GM13976 (cell line): ENCODE data around the gene CPN1.

Experiments used
- DNase-seq: peaks from one replicate; pipeline ENCODE4 v3.0.0; 2012; ENCODE audit warnings: low spot score
- in situ Hi-C: fragments of 300-500 bp; cut with MboI; formaldehyde crosslinking; loops from one replicate; pipeline ENCODE4 v1.12.0; 2022; ENCODE audit warnings: low sequenced_read_pairs, mixed read lengths, inconsistent platforms; ENCODE audit not compliant: unreplicated experiment
- TF ChIP-seq, protein P1 (sequence below): IDR thresholded peaks from 2 replicates; pipeline ENCODE4 v1.5.1; 2012; ENCODE audit warnings: borderline replicate concordance, mild to moderate bottlenecking; ENCODE audit not compliant: insufficient read depth; ENCODE audit errors: extremely low read depth, missing control alignments, control extremely low read depth

Gene CPN1

DNA sequence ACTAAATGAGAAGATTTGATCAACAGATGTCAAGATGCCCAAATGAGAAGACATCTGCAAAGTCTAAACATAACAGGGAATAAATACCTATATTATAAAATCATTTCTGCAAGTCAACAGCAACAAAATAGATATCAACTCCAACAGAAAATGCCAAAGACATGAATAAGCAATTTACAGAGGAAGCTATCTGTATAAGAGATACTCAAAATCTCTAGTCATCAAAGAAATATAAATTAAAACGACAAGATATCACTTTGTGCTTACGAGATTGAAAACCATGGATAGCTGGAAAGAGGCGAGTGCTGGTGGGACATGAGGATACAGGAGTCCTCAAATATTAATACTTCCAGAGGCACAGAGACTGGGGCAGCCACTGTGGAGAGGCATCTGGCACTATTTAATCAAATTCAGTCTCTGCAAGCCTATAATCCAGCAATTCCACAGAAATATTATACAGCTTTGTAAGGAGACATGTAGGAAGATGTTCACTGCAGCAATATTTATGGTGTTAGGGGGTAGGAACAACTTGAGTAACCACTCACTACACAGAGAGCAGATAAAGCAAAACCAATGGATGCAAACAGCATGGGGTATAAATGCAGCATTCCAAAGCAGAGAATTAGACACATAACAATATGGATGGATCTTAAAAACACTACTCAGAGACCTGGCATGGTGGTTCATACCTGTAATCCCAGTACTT lies 76.7 kb downstream of the CPN1 start:
- no peak for DNase-seq
- TF ChIP-seq, protein P1, sequence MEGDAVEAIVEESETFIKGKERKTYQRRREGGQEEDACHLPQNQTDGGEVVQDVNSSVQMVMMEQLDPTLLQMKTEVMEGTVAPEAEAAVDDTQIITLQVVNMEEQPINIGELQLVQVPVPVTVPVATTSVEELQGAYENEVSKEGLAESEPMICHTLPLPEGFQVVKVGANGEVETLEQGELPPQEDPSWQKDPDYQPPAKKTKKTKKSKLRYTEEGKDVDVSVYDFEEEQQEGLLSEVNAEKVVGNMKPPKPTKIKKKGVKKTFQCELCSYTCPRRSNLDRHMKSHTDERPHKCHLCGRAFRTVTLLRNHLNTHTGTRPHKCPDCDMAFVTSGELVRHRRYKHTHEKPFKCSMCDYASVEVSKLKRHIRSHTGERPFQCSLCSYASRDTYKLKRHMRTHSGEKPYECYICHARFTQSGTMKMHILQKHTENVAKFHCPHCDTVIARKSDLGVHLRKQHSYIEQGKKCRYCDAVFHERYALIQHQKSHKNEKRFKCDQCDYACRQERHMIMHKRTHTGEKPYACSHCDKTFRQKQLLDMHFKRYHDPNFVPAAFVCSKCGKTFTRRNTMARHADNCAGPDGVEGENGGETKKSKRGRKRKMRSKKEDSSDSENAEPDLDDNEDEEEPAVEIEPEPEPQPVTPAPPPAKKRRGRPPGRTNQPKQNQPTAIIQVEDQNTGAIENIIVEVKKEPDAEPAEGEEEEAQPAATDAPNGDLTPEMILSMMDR, result no peak
- in situ Hi-C loops, result no loop called here

DNA sequence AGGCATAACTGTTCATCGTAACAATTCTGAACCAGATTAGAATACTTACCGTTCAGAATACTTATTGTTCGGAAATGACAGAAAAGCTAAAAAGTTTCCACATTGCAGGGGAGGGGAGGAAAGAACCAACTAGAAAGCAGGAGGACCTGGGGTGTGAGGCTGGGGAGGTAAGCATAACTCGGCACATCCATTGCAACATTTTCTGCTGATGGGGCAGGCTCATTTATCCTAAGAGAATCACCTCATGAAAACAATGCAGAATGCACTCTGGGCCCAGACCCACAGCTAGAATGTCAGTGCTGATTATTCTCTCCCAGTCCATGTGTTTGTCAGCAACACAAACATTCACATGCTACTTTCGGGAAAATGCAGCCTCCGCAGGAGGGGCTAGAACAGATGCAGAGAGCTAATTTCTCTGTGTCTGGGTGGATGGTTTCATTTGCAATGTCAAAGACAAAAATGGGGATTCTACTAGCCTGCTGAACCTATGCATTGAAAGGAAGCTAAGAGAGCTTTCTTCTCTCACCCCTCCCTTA lies 81.5 kb downstream of the CPN1 start:
- TF ChIP-seq, protein P1, result no peak
- DNase-seq, result no peak
- in situ Hi-C loops, result no loop called here

DNA sequence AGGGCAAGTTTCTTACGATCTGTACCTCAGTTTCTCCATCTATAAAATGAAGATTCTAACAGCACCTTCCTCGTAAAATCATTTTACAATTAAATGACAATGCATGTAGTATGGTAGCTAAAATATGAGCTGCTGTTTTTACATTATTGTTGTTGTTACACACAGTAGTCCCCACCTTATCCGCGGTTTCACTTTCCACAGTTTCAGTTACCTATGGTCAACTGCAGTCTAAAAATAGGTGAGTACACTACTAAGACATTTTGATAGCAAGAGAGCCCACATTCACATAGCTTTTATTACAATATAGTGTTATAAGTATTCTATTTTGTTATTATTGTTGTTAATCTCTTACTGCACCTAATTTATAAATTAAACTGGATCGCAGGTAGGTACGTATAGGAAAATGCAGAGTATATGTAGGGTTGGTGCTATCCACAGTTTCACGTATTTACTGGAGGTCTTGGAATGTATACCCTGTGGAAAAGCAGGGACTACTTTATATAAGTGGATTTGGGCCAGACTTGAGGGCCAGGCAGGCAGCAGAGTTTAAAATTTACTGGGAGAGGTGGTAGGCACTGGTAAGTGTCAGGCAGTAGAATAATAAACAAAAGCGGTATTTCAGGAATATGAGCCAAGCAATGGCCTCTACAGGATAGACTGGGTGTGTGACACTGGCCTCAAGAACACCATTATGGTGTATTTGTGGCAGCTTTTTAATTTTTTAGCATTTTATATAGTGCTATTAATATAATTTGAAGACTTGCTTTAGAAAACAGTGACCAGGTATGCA lies 82.2 kb downstream of the CPN1 start:
- no peak for DNase-seq
- TF ChIP-seq, protein P1, result no peak
- in situ Hi-C loops, result no loop called here

DNA sequence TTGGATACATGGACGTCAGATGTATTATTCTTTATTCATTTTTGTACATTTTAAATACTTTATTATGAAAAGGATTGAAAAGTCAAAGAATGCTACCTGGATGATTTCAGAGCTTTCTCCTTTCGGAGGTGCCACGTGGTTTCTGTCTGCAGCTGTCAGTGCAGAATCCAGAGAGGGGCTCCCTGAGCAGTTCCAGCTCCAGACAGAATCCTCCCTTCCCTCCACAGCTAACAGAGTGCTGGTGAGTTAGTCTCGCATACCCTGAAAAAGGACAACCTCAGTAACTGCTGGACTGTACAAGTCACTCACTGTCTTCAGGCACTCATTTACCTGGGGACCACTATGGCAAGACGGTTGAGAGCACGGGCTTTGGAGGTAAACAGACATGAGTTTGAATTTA lies 82.8 kb downstream of the CPN1 start:
- in situ Hi-C loops, result no loop called here
- DNase-seq, result no peak
- TF ChIP-seq, protein P1, result no peak

DNA sequence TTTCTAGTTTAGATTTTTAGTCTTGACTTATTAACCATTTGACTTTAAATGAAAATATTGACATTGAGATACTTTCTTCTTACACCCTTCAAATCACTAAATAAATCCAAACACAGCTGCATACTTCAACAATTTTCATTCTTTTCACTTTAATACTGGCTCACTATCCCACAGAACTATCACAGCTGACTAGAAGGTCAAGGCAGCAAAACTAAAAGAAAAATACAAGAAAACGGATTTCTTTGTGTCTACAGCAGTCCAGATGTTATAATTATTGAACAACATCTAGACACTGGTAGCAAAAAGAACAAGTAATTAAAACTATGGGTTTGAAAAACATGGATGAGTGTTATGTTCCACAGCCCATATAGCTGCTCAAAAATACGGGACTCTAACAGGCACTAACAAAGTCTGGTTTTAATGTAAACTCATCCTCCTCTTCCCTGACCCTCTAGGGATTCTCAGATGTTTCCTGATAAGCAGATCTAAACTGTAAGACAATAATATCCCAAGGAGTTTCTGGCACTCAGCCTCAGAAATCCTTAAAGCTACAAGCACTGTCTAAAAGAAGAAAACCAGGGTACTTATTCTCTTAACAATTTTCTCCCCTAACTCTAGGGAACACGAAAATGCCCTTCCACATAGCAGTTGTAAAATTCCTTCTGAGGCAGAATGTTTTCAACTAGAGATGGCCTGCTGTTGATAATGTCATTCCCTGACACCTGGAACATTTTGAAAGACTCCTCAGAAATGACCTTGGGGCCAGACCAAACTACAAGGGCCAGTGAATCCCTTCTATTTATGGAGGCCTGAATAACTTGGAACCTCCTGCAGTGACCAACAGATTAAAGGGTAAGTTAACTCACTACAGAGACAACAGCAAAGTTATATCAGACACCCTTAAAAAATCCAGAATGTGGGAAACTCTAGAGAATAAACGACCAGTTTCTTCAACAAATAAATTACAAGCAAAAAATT lies 84.7 kb downstream of the CPN1 start:
- in situ Hi-C loops, result no loop called here
- no peak for DNase-seq
- TF ChIP-seq, protein P1, result no peak

DNA sequence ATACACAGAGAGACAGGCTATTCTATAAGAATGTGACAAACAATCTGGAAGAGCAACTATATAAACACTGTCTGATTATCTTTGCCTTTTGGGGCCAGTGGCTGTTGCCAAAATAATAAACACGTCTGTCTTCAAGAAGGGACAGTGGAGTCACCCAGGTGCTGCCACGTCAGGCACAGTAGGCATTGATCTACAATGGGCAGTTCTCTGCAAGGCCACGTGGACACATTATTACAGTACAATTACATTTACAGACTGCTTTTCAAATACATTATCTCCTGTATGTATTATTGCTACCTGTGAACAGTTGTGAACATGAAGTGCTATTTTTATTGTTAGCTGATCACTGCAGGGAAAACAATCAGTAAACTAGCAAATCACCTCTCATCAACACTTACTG lies 86.0 kb downstream of the CPN1 start:
- TF ChIP-seq, protein P1, result no peak
- no peak for DNase-seq
- in situ Hi-C loops, result no loop called here
